Measurements from ENCODE around the gene AFTPH. TPM values are rescaled to one million over a fixed set of nuclear protein-coding genes. Genes with fewer than 3 reads are reported as not detected.

AFTPH gene
- total RNA-seq, 1 donor, result 38.7 TPM

- no peak for DNase-seq (ENCODE audit: insufficient read length, low spot score, missing footprints)
- peaks cover 74% of the 10 kb centered on the region for H3K4me1 ChIP-seq (ENCODE audit: insufficient read depth, low read length)
- peaks cover 100% of the 10 kb centered on the region for H3K79me2 ChIP-seq (ENCODE audit: insufficient read depth, low read length)
- peaks cover 100% of the 10 kb centered on the region for H4K20me1 ChIP-seq (ENCODE audit: insufficient read depth, low read length)
- peak overlapping the region; percentile 4 for H3K4me2 ChIP-seq (ENCODE audit: insufficient read depth, low read length)
- H3K9me3 ChIP-seq (ENCODE audit: low read depth, low read length), result no peaks in the 10 kb centered on the region
- no peak for TF ChIP-seq CTCF (IDR thresholded peaks at IDR 0.05; ENCODE audit: extremely low read depth, low read depth, low read length)
- H3K27me3 ChIP-seq (ENCODE audit: insufficient read depth, low read length), result no peaks in the 10 kb centered on the region
- peaks cover 38% of the 10 kb centered on the region for H3K36me3 ChIP-seq (ENCODE audit: insufficient read depth, low read length)
- peak overlapping the region; percentile 60 for H3K27ac ChIP-seq (ENCODE audit: low read depth, low read length)
- no peak overlapping the region for H3K4me3 ChIP-seq (ENCODE audit: insufficient read depth, low read length)
- no peak overlapping the region for H2AFZ ChIP-seq (ENCODE audit: low read length)
Measured at GRCh38 chr2:64640153-64641044, 116.3 kb downstream of the AFTPH start.

GRCh38 chr2:64641599-64641998, 117.5 kb downstream of the AFTPH start:
- H3K4me2 ChIP-seq (ENCODE audit: insufficient read depth, low read length), result no peak overlapping the region
- peaks cover 86% of the 10 kb centered on the region for H3K4me1 ChIP-seq (ENCODE audit: insufficient read depth, low read length)
- no peak for DNase-seq (ENCODE audit: insufficient read length, low spot score, missing footprints)
- H2AFZ ChIP-seq (ENCODE audit: low read length), result no peak overlapping the region
- peaks cover 26% of the 10 kb centered on the region for H3K36me3 ChIP-seq (ENCODE audit: insufficient read depth, low read length)
- H3K9me3 ChIP-seq (ENCODE audit: low read depth, low read length), result no peaks in the 10 kb centered on the region
- peak overlapping the region; percentile 1 for H3K27ac ChIP-seq (ENCODE audit: low read depth, low read length)
- H3K79me2 ChIP-seq (ENCODE audit: insufficient read depth, low read length), result peaks cover 100% of the 10 kb centered on the region
- no peak overlapping the region for H3K4me3 ChIP-seq (ENCODE audit: insufficient read depth, low read length)
- TF ChIP-seq CTCF (IDR thresholded peaks at IDR 0.05; ENCODE audit: extremely low read depth, low read depth, low read length), result no peak
- no peaks in the 10 kb centered on the region for H3K27me3 ChIP-seq (ENCODE audit: insufficient read depth, low read length)
- H4K20me1 ChIP-seq (ENCODE audit: insufficient read depth, low read length), result peaks cover 98% of the 10 kb centered on the region

Small RNAs within 50 kb of the gene (small RNA-seq; reads per million reads assigned to genes)
- not detected for gene RNU6-100P

Other genes with a start within 250 kb of the AFTPH start
- 3.6 and 3.8 TPM in 2 replicates for gene LGALSL, start 70.2 kb upstream of the AFTPH start, total RNA-seq
- 24.6 and 26.5 TPM in 2 replicates for gene SERTAD2, start 129.6 kb downstream of the AFTPH start, total RNA-seq